WTC11 (cell line): ENCODE results near the gene CASKIN2.

Experiments
- ATF2 ChIP-seq: sonication (generic); formaldehyde crosslinking; IDR thresholded peaks from 2 replicates; pipeline ENCODE4 v1.8.1; 2022; ENCODE audit warnings: low read depth, missing genetic modification reagents, borderline replicate concordance
- CBFB ChIP-seq: sonication (generic); formaldehyde crosslinking; IDR thresholded peaks from 2 replicates; pipeline ENCODE4 v1.8.1; 2022; ENCODE audit warnings: mild to moderate bottlenecking, low read depth, missing genetic modification reagents
- ELF4 ChIP-seq: sonication (generic); formaldehyde crosslinking; IDR thresholded peaks from 2 replicates; pipeline ENCODE4 v1.8.1; 2022; ENCODE audit warnings: low read depth, mild to moderate bottlenecking, moderate library complexity, missing genetic modification reagents
- FOXP4 ChIP-seq: sonication (generic); formaldehyde crosslinking; IDR thresholded peaks from 2 replicates; pipeline ENCODE4 v1.8.0; 2022; ENCODE audit warnings: mild to moderate bottlenecking, missing genetic modification reagents
- GABPB1 ChIP-seq: sonication (generic); formaldehyde crosslinking; IDR thresholded peaks from 2 replicates; pipeline ENCODE4 v1.8.1; 2023; ENCODE audit warnings: mild to moderate bottlenecking, missing genetic modification reagents
- PRDM15 ChIP-seq: sonication (generic); formaldehyde crosslinking; IDR thresholded peaks from 2 replicates; pipeline ENCODE4 v1.8.0; 2022; ENCODE audit warnings: missing genetic modification reagents
- SMAD3 ChIP-seq: sonication (generic); formaldehyde crosslinking; IDR thresholded peaks from 2 replicates; pipeline ENCODE4 v1.8.0; 2022; ENCODE audit warnings: missing genetic modification reagents, mild to moderate bottlenecking, borderline replicate concordance
- ZNF416 ChIP-seq: fragments of 250-450 bp; sonication (Bioruptor Pico); IDR thresholded peaks from 2 replicates; pipeline ENCODE4 v1.9.0; 2021; ENCODE audit warnings: mild to moderate bottlenecking, inconsistent platforms
- TF ChIP-seq, protein P1 (sequence below): fragments of 200-600 bp; IDR thresholded peaks from 2 replicates; pipeline ENCODE4 v1.8.0; 2022; ENCODE audit warnings: antibody characterized with exemption
- TF ChIP-seq, protein P2 (sequence below): sonication (generic); formaldehyde crosslinking; conservative IDR thresholded peaks from 2 replicates; pipeline ENCODE4 v1.8.1; 2022; ENCODE audit warnings: mild to moderate bottlenecking, missing genetic modification reagents
- TF ChIP-seq, protein P3 (sequence below): sonication (generic); formaldehyde crosslinking; IDR thresholded peaks from 2 replicates; pipeline ENCODE4 v1.8.1; 2023; ENCODE audit warnings: mild to moderate bottlenecking, missing genetic modification reagents, moderate library complexity

GRCh38 chr17:75481194-75482068 is 33.9 kb downstream of the CASKIN2 start:
- TF ChIP-seq ATF2 (no peak), SMAD3 (no peak), CBFB (CRISPR knock-in tag) (no peak), PRDM15 (CRISPR knock-in tag) (no peak), ELF4 (CRISPR knock-in tag) (no peak), FOXP4 (CRISPR knock-in tag) (no peak), ZNF416 (CRISPR knock-in tag) (no peak), GABPB1 (CRISPR knock-in tag) (no peak)
- TF ChIP-seq, protein P1, sequence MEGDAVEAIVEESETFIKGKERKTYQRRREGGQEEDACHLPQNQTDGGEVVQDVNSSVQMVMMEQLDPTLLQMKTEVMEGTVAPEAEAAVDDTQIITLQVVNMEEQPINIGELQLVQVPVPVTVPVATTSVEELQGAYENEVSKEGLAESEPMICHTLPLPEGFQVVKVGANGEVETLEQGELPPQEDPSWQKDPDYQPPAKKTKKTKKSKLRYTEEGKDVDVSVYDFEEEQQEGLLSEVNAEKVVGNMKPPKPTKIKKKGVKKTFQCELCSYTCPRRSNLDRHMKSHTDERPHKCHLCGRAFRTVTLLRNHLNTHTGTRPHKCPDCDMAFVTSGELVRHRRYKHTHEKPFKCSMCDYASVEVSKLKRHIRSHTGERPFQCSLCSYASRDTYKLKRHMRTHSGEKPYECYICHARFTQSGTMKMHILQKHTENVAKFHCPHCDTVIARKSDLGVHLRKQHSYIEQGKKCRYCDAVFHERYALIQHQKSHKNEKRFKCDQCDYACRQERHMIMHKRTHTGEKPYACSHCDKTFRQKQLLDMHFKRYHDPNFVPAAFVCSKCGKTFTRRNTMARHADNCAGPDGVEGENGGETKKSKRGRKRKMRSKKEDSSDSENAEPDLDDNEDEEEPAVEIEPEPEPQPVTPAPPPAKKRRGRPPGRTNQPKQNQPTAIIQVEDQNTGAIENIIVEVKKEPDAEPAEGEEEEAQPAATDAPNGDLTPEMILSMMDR = no peak
- TF ChIP-seq, protein P2, sequence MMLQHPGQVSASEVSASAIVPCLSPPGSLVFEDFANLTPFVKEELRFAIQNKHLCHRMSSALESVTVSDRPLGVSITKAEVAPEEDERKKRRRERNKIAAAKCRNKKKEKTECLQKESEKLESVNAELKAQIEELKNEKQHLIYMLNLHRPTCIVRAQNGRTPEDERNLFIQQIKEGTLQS = no peak
- TF ChIP-seq, protein P3, sequence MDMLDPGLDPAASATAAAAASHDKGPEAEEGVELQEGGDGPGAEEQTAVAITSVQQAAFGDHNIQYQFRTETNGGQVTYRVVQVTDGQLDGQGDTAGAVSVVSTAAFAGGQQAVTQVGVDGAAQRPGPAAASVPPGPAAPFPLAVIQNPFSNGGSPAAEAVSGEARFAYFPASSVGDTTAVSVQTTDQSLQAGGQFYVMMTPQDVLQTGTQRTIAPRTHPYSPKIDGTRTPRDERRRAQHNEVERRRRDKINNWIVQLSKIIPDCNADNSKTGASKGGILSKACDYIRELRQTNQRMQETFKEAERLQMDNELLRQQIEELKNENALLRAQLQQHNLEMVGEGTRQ = no peak
